Erythroblast (primary cell): ENCODE results near the gene OSM.

Source experiments
- GATA1 ChIP-seq: IDR thresholded peaks from 2 replicates; pipeline ENCODE4 v1.6.1; 2011; ENCODE audit warnings: low read depth, mild to moderate bottlenecking, control low read depth, low read length, moderate library complexity
- POLR2A ChIP-seq: IDR thresholded peaks from 2 replicates; pipeline ENCODE4 v1.6.1; 2011; ENCODE audit warnings: mild to moderate bottlenecking, low read length

DNA sequence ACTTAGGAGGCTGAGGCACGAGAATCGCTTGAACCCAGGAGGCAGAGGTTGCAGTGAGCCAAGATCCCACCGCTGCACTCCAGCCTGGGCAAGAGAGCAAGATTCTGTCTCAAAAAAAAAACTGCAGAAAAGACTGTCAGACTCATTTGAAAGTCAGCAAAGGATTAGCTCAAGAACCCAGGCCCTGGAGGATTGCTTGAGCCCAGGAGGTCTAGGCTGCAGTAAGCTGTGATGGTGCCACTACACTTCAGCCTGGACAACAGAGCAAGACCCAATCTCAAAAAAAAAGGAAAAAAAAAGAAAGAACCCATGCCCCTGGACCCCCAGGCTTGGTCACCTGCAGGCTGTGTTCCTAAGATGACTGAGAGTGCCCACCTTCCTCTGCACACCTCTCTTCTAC, 36.3 kb downstream of the OSM start:
- TF ChIP-seq POLR2A (no peak), GATA1 (no peak)
